HG03196 (cell line): ENCODE data around the gene ZNF670.
"Not testable (repeated sequence)": the region's sequence is repeated elsewhere in the genome, so short reads cannot be mapped to it uniquely, and the experiment has no call there.

ENCODE experiments used
- ATAC-seq: cut with Tn5 transposase; IDR thresholded peaks from one replicate; pipeline ENCODE4 v1.9.1; 2021; ENCODE audit not compliant: unreplicated experiment

Gene ZNF670

GRCh38 chr1:247047260-247047659 is 31.4 kb downstream of the ZNF670 start:
- no peak for ATAC-seq

- no peak for ATAC-seq
These were observed 35.2 kb downstream of the ZNF670 start for GRCh38 chr1:247043406-247043805.

GRCh38 chr1:247037511-247038320 is 40.9 kb downstream of the ZNF670 start:
- ATAC-seq, result no peak

GRCh38 chr1:247032306-247032705 is 46.3 kb downstream of the ZNF670 start:
- ATAC-seq, result not testable (repeated sequence)
